A549 treated with AZD9567 at 1 μM for 4 hours (cell line): Measurements from ENCODE around the gene FAM107B. TPM values are rescaled to one million over a fixed set of nuclear protein-coding genes. Genes with fewer than 3 reads are reported as not detected.

Experiments
- total RNA-seq: library from RNA; stranded (reverse); fragments of 200-300 nt; extraction: Qiagen RNA extraction; gene quantifications from 5 replicates; pipeline ENCODE4 v1.2.3, GENCODE V29; 2022; ENCODE audit not compliant: insufficient read depth

Gene FAM107B
- 96.6 to 130 TPM (median 105 TPM) in 5 replicates for total RNA-seq

DNA sequence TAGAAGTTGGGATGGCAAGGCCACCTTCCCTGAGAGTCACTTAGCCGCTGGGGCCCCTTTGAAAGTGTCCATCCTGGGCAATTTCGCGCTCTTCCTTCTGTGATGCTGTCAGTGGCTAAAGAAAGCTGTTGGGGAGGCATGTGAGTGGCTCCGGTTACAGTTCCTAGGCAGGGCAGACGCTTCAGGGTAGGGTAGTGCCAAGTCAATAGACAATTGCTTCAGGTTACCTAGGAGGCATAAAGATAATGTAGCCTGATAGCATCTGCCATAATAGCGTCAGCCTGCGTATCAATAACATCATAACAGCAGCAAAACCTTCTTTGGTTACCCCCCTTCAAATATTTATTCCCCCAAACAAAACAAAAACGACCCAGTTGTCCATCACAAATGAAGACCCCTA, at the start of gene FAM107B:
TSS of gene FAM107B (minus strand) at position 101 of the 400 bp plus-strand sequence. CDS start 234 bp downstream, outside the sequence.

Other genes with a start within 250 kb of the FAM107B start
- 0.71 to 1.3 TPM (median 1.1 TPM) in 4 of 5 replicates, not detected in the other for gene CDNF, start 63.1 kb upstream of the FAM107B start, total RNA-seq
- gene HSPA14, start 63.4 kb upstream of the FAM107B start, total RNA-seq, result 40.1 to 45.1 TPM (median 43.0 TPM) in 5 replicates
- gene MSANTD7, start 63.4 kb upstream of the FAM107B start, total RNA-seq, result 10.6 to 13.8 TPM (median 11.1 TPM) in 5 replicates
- 18.1 to 33.6 TPM (median 21.4 TPM) in 5 replicates for gene SUV39H2, start 104.0 kb upstream of the FAM107B start, total RNA-seq
- gene DCLRE1C, start 179.2 kb upstream of the FAM107B start, total RNA-seq, result 4.1 to 7.1 TPM (median 5.6 TPM) in 5 replicates
- 0.70 to 1.2 TPM (median 1.1 TPM) in 4 of 5 replicates, not detected in the other for gene MEIG1, start 184.5 kb upstream of the FAM107B start, total RNA-seq